GM23338 (cell line): ENCODE measurements around the gene AGPS. TPM values are rescaled to one million over a fixed set of nuclear protein-coding genes. Genes with fewer than 3 reads are reported as not detected.

Experiments used
- ATAC-seq: fragments of 200-7000 bp; cut with Tn5 transposase; 3 replicates; pipeline ENCODE4 v1.9.1; 2020
- DNase-seq: peaks from one replicate; pipeline ENCODE4 v3.0.0-alpha.2; 2015; ENCODE audit warnings: low spot score
- H2AFZ ChIP-seq: fragments of 200-600 bp; sonication (generic); 2 replicates; pipeline ENCODE4 v1.8.0; 2016; ENCODE audit warnings: antibody characterized with exemption, mild to moderate bottlenecking, moderate library complexity
- H3F3A ChIP-seq: fragments of 200-600 bp; sonication (generic); replicated peaks from 2 replicates; pipeline ENCODE4 v1.8.0; 2017; ENCODE audit warnings: antibody characterized with exemption, mixed run types, low read depth
- H3K27ac ChIP-seq: fragments of 200-600 bp; sonication (generic); 2 replicates; pipeline ENCODE4 v1.6.1; 2016; ENCODE audit warnings: low read depth
- H3K27me3 ChIP-seq: fragments of 200-600 bp; sonication (generic); 2 replicates; pipeline ENCODE4 v1.8.0; 2016; ENCODE audit warnings: mild to moderate bottlenecking, mixed run types, moderate library complexity; ENCODE audit not compliant: insufficient read depth
- H3K36me3 ChIP-seq: fragments of 200-600 bp; sonication (generic); 2 replicates; pipeline ENCODE4 v1.8.0; 2016; ENCODE audit warnings: mild to moderate bottlenecking; ENCODE audit not compliant: insufficient read depth
- H3K4me1 ChIP-seq: fragments of 200-600 bp; sonication (generic); 2 replicates; pipeline ENCODE4 v1.8.0; 2016; ENCODE audit warnings: mild to moderate bottlenecking, moderate library complexity; ENCODE audit not compliant: insufficient read depth
- H3K4me2 ChIP-seq: fragments of 200-600 bp; sonication (generic); 2 replicates; pipeline ENCODE4 v1.7.1; 2017; ENCODE audit warnings: mixed run types
- H3K4me3 ChIP-seq: fragments of 200-600 bp; sonication (generic); 2 replicates; pipeline ENCODE4 v1.6.1; 2016; ENCODE audit warnings: mixed run types
- H3K79me2 ChIP-seq: fragments of 200-600 bp; sonication (generic); replicated peaks from 2 replicates; pipeline ENCODE4 v1.8.0; 2017; ENCODE audit warnings: mild to moderate bottlenecking; ENCODE audit not compliant: insufficient read depth
- H3K9me2 ChIP-seq: fragments of 200-600 bp; sonication (generic); 2 replicates; pipeline ENCODE4 v1.8.0; 2017; ENCODE audit not compliant: insufficient read depth
- H4K20me1 ChIP-seq: fragments of 200-600 bp; sonication (generic); replicated peaks from 2 replicates; pipeline ENCODE4 v1.8.0; 2017; ENCODE audit warnings: mild to moderate bottlenecking; ENCODE audit not compliant: insufficient read depth
- H3K27ac Mint-ChIP-seq: 2 replicates; pipeline ENCODE4 v1.8.0; 2020; ENCODE audit warnings: inconsistent platforms, mild to moderate bottlenecking, moderate library complexity, mixed read lengths
- H3K27me3 Mint-ChIP-seq: 3 replicates; pipeline ENCODE4 v1.8.0; 2022; ENCODE audit warnings: low read depth, mild to moderate bottlenecking, moderate library complexity, mixed read lengths, inconsistent platforms; ENCODE audit not compliant: insufficient read depth, poor library complexity
- H3K36me3 Mint-ChIP-seq: 3 replicates; pipeline ENCODE4 v1.8.0; 2021; ENCODE audit warnings: low read depth, mild to moderate bottlenecking, inconsistent platforms, moderate library complexity, mixed read lengths
- H3K4me1 Mint-ChIP-seq: 3 replicates; pipeline ENCODE4 v1.8.0; 2020; ENCODE audit warnings: mild to moderate bottlenecking, inconsistent platforms, mixed read lengths
- H3K4me3 Mint-ChIP-seq: 3 replicates; pipeline ENCODE4 v1.8.0; 2021; ENCODE audit warnings: moderate library complexity, mild to moderate bottlenecking, inconsistent platforms, mixed read lengths
- H3K9me3 Mint-ChIP-seq: 3 replicates; pipeline ENCODE4 v1.8.0; 2020; ENCODE audit warnings: moderate library complexity, mild to moderate bottlenecking, inconsistent platforms, mixed read lengths
- CREB1 ChIP-seq: fragments of 250-450 bp; sonication (Bioruptor Pico); IDR thresholded peaks from 2 replicates; pipeline ENCODE4 v1.5.0; 2020; ENCODE audit warnings: low read depth, mild to moderate bottlenecking, moderate library complexity
- EZH2 ChIP-seq: fragments of 200-600 bp; sonication (generic); IDR thresholded peaks from one replicate; pipeline ENCODE4 v1.8.0; 2017; ENCODE audit warnings: antibody characterized with exemption, mild to moderate bottlenecking, low read depth; ENCODE audit not compliant: unreplicated experiment
- EZH2phosphoT487 ChIP-seq: fragments of 200-600 bp; sonication (generic); IDR thresholded peaks from one replicate; pipeline ENCODE4 v1.8.1; 2018; ENCODE audit warnings: antibody characterized with exemption; ENCODE audit not compliant: unreplicated experiment
- JUNB ChIP-seq: IDR thresholded peaks from one replicate; pipeline ENCODE4 v1.6.1; 2016; ENCODE audit warnings: antibody characterized with exemption; ENCODE audit not compliant: unreplicated experiment
- NANOG ChIP-seq: IDR thresholded peaks from 2 replicates; pipeline ENCODE4 v1.6.1; 2016; ENCODE audit warnings: antibody characterized with exemption, borderline replicate concordance
- POLR2AphosphoS5 ChIP-seq: IDR thresholded peaks from 2 replicates; pipeline ENCODE4 v1.6.1; 2016; ENCODE audit warnings: antibody characterized with exemption, low read depth
- STAT1 ChIP-seq: IDR thresholded peaks from one replicate; pipeline ENCODE4 v1.6.1; 2016; ENCODE audit warnings: antibody characterized with exemption; ENCODE audit not compliant: unreplicated experiment
- ZNF114 ChIP-seq: fragments of 250-450 bp; sonication (Bioruptor Pico); IDR thresholded peaks from 2 replicates; pipeline ENCODE4 v1.5.0; 2020; ENCODE audit warnings: mild to moderate bottlenecking, moderate library complexity
- ZNF331 ChIP-seq: fragments of 250-450 bp; sonication (Bioruptor Pico); IDR thresholded peaks from 2 replicates; pipeline ENCODE4 v1.5.0; 2020; ENCODE audit warnings: low read depth, mild to moderate bottlenecking, moderate library complexity
- polyA plus RNA-seq: library from polyadenylated mRNA; unstranded; fragments of >200 nt; fragmentation: Nextera tagmentation; extraction: Ambion mirVana; gene quantifications from 2 replicates; pipeline ENCODE4 v1.2.1, GENCODE V29; 2016
- total RNA-seq: library from RNA; depleted of rRNA; stranded (reverse); fragments of >200 nt; shearing (Covaris generic); gene quantifications from 2 replicates; pipeline ENCODE4 v1.2.3, GENCODE V29; 2014
- TF ChIP-seq, protein P1 (sequence below): IDR thresholded peaks from one replicate; pipeline ENCODE4 v1.6.1; 2018; ENCODE audit warnings: antibody characterized with exemption; ENCODE audit not compliant: unreplicated experiment
- TF ChIP-seq, protein P2 (sequence below): fragments of 250-450 bp; sonication (Bioruptor Pico); IDR thresholded peaks from 2 replicates; pipeline ENCODE4 v1.5.0; 2020; ENCODE audit warnings: mild to moderate bottlenecking, moderate library complexity
- TF ChIP-seq, protein P3 (sequence below): IDR thresholded peaks from 2 replicates; pipeline ENCODE4 v1.6.1; 2016; ENCODE audit warnings: antibody characterized with exemption
- TF ChIP-seq, protein P4 (sequence below), 2 experiments: fragments of 200-600 bp in 1 of 2; sonication (generic) in 1 of 2; conservative IDR thresholded peaks; 2 replicates each; pipeline versions ENCODE4 v1.5.1 to v1.6.1; 2016 to 2017; ENCODE audit warnings: antibody characterized with exemption in 2 of 2, low read depth in 2 of 2, mild to moderate bottlenecking in 2 of 2, moderate library complexity in 1 of 2

AGPS gene
- total and polyA plus RNA-seq, 2 experiments from 2014 or later = 14.6 to 73.2 TPM

DNA sequence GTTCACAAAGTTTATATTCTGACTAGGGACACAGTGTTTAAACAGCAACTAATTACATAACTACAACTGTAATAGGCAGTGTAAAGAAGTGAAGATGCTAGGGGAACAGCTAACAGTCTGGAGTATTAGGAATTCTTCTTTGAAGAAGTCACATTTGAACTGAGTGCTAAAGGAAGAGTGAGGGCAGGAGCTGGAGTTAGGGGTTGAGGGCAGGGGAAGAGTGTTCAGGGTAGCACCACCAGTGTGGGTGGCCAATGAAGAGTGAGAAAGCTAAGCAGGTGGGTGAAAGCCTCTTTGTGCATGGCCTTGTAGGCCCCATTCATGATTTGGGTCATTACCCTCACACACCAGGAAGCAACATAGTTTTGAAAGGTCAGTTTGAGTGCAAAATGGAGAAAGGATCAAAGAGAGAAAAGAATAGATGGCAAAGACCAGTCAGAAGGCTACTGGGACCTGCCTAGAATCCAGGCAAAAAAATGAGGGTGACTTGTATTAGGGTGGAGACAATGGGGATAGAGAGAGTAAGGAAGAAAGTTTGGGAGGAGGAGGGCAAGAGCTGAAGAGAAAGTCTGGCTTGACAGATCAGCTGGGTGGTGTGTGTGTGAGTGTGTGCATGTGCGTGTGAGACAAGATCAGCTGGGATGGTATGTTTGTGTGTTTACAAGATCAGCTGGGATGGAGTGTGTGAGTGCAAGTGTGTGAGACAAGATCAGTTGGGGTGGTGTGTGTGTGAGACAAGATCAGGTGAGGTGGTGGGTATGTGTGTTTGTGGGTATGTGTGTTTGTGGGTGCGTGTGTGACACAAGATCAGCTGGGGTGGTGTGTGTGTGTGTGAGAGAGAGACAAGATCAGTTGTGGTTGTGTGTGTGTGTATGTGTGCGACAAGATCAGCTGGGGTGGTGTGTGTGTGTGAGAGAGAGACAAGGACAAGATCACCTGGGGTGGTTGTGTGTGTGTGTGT lies 43.6 kb upstream of the AGPS start:
- Mint-ChIP-seq H3K36me3 (no peaks in the 10 kb centered on the region), H3K4me1 (no peaks in the 10 kb centered on the region), H3K4me3 (no peak overlapping the region), H3K9me3 (no peaks in the 10 kb centered on the region), H3K27me3 (no peaks in the 10 kb centered on the region), H3K27ac (no peak overlapping the region)
- H3K79me2 ChIP-seq = no peaks in the 10 kb centered on the region
- H3K4me2 ChIP-seq = no peak overlapping the region
- H4K20me1 ChIP-seq = no peaks in the 10 kb centered on the region
- H3K27ac ChIP-seq = no peak overlapping the region
- no peaks in the 10 kb centered on the region for H3K4me1 ChIP-seq
- H3F3A ChIP-seq = no peaks in the 10 kb centered on the region
- TF ChIP-seq ZNF331 (CRISPR knock-in tag) (no peak), CREB1 (CRISPR knock-in tag) (no peak), ZNF114 (CRISPR knock-in tag) (no peak), STAT1 (no peak), POLR2AphosphoS5 (no peak), JUNB (no peak), EZH2 (no peak), NANOG (no peak), EZH2phosphoT487 (no peak)
- TF ChIP-seq, protein P1, sequence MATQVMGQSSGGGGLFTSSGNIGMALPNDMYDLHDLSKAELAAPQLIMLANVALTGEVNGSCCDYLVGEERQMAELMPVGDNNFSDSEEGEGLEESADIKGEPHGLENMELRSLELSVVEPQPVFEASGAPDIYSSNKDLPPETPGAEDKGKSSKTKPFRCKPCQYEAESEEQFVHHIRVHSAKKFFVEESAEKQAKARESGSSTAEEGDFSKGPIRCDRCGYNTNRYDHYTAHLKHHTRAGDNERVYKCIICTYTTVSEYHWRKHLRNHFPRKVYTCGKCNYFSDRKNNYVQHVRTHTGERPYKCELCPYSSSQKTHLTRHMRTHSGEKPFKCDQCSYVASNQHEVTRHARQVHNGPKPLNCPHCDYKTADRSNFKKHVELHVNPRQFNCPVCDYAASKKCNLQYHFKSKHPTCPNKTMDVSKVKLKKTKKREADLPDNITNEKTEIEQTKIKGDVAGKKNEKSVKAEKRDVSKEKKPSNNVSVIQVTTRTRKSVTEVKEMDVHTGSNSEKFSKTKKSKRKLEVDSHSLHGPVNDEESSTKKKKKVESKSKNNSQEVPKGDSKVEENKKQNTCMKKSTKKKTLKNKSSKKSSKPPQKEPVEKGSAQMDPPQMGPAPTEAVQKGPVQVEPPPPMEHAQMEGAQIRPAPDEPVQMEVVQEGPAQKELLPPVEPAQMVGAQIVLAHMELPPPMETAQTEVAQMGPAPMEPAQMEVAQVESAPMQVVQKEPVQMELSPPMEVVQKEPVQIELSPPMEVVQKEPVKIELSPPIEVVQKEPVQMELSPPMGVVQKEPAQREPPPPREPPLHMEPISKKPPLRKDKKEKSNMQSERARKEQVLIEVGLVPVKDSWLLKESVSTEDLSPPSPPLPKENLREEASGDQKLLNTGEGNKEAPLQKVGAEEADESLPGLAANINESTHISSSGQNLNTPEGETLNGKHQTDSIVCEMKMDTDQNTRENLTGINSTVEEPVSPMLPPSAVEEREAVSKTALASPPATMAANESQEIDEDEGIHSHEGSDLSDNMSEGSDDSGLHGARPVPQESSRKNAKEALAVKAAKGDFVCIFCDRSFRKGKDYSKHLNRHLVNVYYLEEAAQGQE = no peak
- TF ChIP-seq, protein P2, sequence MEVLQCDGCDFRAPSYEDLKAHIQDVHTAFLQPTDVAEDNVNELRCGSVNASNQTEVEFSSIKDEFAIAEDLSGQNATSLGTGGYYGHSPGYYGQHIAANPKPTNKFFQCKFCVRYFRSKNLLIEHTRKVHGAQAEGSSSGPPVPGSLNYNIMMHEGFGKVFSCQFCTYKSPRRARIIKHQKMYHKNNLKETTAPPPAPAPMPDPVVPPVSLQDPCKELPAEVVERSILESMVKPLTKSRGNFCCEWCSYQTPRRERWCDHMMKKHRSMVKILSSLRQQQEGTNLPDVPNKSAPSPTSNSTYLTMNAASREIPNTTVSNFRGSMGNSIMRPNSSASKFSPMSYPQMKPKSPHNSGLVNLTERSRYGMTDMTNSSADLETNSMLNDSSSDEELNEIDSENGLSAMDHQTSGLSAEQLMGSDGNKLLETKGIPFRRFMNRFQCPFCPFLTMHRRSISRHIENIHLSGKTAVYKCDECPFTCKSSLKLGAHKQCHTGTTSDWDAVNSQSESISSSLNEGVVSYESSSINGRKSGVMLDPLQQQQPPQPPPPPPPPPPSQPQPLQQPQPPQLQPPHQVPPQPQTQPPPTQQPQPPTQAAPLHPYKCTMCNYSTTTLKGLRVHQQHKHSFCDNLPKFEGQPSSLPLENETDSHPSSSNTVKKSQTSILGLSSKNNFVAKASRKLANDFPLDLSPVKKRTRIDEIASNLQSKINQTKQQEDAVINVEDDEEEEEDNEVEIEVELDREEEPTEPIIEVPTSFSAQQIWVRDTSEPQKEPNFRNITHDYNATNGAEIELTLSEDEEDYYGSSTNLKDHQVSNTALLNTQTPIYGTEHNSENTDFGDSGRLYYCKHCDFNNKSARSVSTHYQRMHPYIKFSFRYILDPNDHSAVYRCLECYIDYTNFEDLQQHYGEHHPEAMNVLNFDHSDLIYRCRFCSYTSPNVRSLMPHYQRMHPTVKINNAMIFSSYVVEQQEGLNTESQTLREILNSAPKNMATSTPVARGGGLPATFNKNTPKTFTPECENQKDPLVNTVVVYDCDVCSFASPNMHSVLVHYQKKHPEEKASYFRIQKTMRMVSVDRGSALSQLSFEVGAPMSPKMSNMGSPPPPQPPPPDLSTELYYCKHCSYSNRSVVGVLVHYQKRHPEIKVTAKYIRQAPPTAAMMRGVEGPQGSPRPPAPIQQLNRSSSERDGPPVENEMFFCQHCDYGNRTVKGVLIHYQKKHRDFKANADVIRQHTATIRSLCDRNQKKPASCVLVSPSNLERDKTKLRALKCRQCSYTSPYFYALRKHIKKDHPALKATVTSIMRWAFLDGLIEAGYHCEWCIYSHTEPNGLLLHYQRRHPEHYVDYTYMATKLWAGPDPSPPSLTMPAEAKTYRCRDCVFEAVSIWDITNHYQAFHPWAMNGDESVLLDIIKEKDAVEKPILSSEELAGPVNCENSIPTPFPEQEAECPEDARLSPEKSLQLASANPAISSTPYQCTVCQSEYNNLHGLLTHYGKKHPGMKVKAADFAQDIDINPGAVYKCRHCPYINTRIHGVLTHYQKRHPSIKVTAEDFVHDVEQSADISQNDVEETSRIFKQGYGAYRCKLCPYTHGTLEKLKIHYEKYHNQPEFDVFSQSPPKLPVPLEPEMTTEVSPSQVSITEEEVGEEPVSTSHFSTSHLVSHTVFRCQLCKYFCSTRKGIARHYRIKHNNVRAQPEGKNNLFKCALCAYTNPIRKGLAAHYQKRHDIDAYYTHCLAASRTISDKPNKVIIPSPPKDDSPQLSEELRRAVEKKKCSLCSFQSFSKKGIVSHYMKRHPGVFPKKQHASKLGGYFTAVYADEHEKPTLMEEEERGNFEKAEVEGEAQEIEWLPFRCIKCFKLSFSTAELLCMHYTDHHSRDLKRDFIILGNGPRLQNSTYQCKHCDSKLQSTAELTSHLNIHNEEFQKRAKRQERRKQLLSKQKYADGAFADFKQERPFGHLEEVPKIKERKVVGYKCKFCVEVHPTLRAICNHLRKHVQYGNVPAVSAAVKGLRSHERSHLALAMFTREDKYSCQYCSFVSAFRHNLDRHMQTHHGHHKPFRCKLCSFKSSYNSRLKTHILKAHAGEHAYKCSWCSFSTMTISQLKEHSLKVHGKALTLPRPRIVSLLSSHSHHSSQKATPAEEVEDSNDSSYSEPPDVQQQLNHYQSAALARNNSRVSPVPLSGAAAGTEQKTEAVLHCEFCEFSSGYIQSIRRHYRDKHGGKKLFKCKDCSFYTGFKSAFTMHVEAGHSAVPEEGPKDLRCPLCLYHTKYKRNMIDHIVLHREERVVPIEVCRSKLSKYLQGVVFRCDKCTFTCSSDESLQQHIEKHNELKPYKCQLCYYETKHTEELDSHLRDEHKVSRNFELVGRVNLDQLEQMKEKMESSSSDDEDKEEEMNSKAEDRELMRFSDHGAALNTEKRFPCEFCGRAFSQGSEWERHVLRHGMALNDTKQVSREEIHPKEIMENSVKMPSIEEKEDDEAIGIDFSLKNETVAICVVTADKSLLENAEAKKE (CRISPR knock-in tag) = no peak
- TF ChIP-seq, protein P3, sequence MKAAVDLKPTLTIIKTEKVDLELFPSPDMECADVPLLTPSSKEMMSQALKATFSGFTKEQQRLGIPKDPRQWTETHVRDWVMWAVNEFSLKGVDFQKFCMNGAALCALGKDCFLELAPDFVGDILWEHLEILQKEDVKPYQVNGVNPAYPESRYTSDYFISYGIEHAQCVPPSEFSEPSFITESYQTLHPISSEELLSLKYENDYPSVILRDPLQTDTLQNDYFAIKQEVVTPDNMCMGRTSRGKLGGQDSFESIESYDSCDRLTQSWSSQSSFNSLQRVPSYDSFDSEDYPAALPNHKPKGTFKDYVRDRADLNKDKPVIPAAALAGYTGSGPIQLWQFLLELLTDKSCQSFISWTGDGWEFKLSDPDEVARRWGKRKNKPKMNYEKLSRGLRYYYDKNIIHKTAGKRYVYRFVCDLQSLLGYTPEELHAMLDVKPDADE = no peak
- TF ChIP-seq, protein P4, sequence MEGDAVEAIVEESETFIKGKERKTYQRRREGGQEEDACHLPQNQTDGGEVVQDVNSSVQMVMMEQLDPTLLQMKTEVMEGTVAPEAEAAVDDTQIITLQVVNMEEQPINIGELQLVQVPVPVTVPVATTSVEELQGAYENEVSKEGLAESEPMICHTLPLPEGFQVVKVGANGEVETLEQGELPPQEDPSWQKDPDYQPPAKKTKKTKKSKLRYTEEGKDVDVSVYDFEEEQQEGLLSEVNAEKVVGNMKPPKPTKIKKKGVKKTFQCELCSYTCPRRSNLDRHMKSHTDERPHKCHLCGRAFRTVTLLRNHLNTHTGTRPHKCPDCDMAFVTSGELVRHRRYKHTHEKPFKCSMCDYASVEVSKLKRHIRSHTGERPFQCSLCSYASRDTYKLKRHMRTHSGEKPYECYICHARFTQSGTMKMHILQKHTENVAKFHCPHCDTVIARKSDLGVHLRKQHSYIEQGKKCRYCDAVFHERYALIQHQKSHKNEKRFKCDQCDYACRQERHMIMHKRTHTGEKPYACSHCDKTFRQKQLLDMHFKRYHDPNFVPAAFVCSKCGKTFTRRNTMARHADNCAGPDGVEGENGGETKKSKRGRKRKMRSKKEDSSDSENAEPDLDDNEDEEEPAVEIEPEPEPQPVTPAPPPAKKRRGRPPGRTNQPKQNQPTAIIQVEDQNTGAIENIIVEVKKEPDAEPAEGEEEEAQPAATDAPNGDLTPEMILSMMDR (conservative IDR thresholded peaks at IDR 0.05; ENCODE audit: low read depth in 2 of 2) = no peak
- H3K27me3 ChIP-seq = no peaks in the 10 kb centered on the region
- ATAC-seq = no peak
- no peak overlapping the region for H3K4me3 ChIP-seq
- no peak for DNase-seq
- no peaks in the 10 kb centered on the region for H3K9me2 ChIP-seq
- no peaks in the 10 kb centered on the region for H3K36me3 ChIP-seq
- no peak overlapping the region for H2AFZ ChIP-seq
